ENCODE data around the gene DRG2.
A peak's percentile ranks its signal among the peaks of the same experiment; 100 is the strongest.

DRG2 gene

DNA sequence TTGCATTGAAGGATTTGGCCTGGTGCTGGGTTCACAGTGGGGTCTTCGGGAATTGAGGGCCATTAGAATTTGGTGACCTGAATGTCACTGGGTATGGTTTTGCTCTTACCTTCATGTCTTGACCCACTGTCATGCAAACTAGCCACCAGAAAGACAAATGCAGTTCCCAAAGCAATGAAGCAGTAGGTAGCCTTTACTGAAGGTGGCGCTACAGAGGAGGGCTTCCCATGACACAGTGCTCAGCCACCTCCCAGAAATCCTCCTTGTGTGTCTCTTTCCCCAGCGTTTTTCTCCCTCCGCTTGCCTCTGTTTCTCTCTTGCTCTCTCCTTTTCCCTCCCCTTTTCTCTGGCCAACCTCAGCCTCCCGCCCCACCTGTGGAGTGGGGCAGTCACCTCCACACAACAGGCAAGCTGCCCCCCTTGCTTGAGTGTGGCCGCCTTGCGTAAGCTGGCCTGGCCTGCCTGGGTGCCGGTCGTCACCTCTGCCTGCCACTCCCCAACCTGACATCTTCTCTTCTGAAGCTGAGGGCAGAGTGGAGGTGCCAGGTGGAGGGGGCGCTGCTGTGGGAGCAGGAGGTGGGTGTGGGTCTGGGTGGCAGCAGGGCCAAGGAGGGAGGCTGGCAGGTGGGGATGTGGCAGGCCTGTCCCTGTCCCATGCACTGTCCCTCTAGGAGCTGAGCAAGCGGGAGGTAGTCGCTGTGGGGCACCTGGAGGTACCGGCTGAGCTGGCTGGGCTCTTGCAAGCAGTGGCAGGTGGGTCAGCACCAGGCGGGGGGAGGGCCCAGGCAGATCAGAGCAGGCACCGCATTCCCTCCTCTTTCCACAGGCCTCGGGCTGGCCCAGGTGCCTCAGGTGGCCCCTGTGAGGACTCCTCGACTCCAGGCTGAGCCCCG lies 55.5 kb downstream of the DRG2 start:
- TF ChIP-seq JUND (IDR thresholded peaks at IDR 0.05; ENCODE audit: low read depth) = no peak
- peak in 1 of 2 experiments; percentile 52 for DNase-seq (ENCODE audit: low read depth in 1 of 2, low spot score in 1 of 2)
- in situ Hi-C loops (cut with HindIII; ENCODE audit: low pct_unique_long_range_greater_than_20kb, low sequenced_read_pairs) = no loop called here

GRCh38 chr17:18144261-18144660 lies 56.5 kb downstream of the DRG2 start:
- DNase-seq (ENCODE audit: low read depth in 1 of 2, low spot score in 1 of 2) = no peak
- in situ Hi-C loops (cut with HindIII; ENCODE audit: low pct_unique_long_range_greater_than_20kb, low sequenced_read_pairs) = no loop called here

DNA sequence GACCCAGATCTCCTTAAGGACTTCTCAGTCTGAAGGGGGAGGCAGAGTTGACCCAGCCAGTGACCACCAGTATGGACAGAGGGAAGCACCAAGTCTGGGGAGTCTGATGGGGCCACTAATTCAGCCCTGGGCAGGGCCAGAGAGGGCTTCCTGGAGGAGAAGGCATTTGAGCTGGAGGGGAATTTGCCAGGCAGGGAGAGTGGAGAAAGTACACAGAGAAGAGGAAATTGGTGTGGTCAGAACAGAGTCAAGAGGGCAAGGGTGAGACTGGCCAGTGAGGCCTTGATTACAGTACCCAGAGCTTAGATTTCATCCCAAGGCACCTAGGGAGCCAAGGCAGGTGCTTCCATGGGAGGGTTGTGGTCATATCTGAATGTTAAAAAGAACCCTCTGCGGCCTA lies 57.1 kb downstream of the DRG2 start:
- in situ Hi-C loops (cut with HindIII; ENCODE audit: low pct_unique_long_range_greater_than_20kb, low sequenced_read_pairs) = no loop called here
- no peak for DNase-seq (ENCODE audit: low read depth in 1 of 2, low spot score in 1 of 2)
- TF ChIP-seq JUND (IDR thresholded peaks at IDR 0.05; ENCODE audit: low read depth) = no peak

More at GRCh38 chr17:18144261-18144660, 56.5 kb downstream of the DRG2 start:
- TF ChIP-seq JUND (IDR thresholded peaks at IDR 0.05; ENCODE audit: low read depth) = no peak

DNA sequence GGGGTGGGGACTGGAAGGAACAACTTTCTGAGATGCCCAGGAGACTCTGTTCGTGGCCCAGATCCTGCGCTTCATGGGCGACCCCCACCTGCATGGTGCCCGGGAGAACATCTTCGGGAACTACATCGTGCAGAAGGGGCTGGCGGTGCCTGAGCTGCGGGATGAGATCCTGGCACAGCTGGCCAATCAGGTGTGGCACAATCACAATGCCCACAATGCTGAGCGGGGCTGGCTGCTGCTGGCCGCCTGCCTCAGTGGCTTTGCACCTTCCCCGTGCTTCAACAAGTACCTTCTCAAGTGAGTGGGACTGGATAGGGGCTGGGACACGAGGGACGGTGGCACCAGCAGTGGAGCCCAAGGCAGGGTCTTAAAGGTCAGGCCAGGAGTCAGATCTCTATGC lies 58.1 kb downstream of the DRG2 start:
- TF ChIP-seq JUND (IDR thresholded peaks at IDR 0.05; ENCODE audit: low read depth) = no peak
- DNase-seq (ENCODE audit: low read depth in 1 of 2, low spot score in 1 of 2) = no peak
- in situ Hi-C loops (cut with HindIII; ENCODE audit: low pct_unique_long_range_greater_than_20kb, low sequenced_read_pairs) = no loop called here

DNA sequence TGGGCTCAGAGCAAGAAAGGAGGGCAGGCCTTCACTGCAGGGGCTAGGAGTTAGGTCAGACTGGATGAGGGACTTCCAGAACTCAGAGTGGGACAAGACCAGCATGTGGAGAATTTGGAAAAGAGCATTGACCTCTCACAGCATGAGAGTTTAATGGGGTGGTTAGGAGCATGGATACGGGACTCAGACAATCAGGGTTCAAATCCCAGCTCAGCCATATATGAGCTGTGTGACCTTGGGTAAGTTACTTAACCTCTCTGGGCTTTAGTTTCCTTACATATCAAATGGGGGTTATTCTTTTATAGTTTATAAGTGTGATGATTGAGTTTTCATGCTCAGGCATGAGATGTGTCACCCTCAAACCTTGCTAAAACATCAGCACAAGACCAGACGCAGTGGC lies 58.5 kb downstream of the DRG2 start:
- in situ Hi-C loops (cut with HindIII; ENCODE audit: low pct_unique_long_range_greater_than_20kb, low sequenced_read_pairs) = no loop called here
- DNase-seq (ENCODE audit: low read depth in 1 of 2, low spot score in 1 of 2) = no peak
- TF ChIP-seq JUND (IDR thresholded peaks at IDR 0.05; ENCODE audit: low read depth) = no peak

- no peak for TF ChIP-seq JUND (IDR thresholded peaks at IDR 0.05; ENCODE audit: low read depth)
- no peak for DNase-seq (ENCODE audit: low read depth in 1 of 2, low spot score in 1 of 2)
- in situ Hi-C loops (cut with HindIII; ENCODE audit: low pct_unique_long_range_greater_than_20kb, low sequenced_read_pairs) = no loop called here
Observed at GRCh38 chr17:18146980-18147379, 59.2 kb downstream of the DRG2 start.

GRCh38 chr17:18148586-18148985 lies 60.8 kb downstream of the DRG2 start:
- TF ChIP-seq JUND (IDR thresholded peaks at IDR 0.05; ENCODE audit: low read depth) = no peak
- DNase-seq (ENCODE audit: low read depth in 1 of 2, low spot score in 1 of 2) = no peak
- in situ Hi-C loops (cut with HindIII; ENCODE audit: low pct_unique_long_range_greater_than_20kb, low sequenced_read_pairs) = no loop called here

DNA sequence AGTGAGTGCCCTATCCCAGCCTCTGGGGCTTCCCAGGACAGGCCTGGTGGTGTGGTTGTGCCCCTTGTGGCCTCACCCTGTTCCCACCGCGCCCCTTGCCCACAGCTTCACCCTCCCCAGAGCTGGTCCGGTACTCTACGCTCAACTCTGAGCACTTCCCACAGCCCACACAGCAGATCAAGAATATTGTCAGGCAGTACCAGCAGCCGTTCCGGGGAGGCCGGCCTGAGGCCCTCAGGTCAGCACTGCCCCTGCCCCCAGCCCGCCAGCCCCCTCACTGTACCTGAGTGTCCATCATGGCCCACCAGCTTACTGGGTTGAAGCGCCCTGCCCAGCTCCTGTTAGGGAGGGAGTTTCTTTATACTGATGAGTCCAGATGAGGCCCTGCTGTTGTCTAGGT lies 63.5 kb downstream of the DRG2 start:
- no peak for TF ChIP-seq JUND (IDR thresholded peaks at IDR 0.05; ENCODE audit: low read depth)
- no peak for DNase-seq (ENCODE audit: low read depth in 1 of 2, low spot score in 1 of 2)
- in situ Hi-C loops (cut with HindIII; ENCODE audit: low pct_unique_long_range_greater_than_20kb, low sequenced_read_pairs) = no loop called here

GRCh38 chr17:18155179-18155578 lies 67.4 kb downstream of the DRG2 start:
- no peak for DNase-seq (ENCODE audit: low read depth in 1 of 2, low spot score in 1 of 2)
- no peak for TF ChIP-seq JUND (IDR thresholded peaks at IDR 0.05; ENCODE audit: low read depth)
- in situ Hi-C loops (cut with HindIII; ENCODE audit: low pct_unique_long_range_greater_than_20kb, low sequenced_read_pairs) = no loop called here

GRCh38 chr17:18156171-18156975 lies 68.6 kb downstream of the DRG2 start:
- in situ Hi-C loops (cut with HindIII; ENCODE audit: low pct_unique_long_range_greater_than_20kb, low sequenced_read_pairs) = no loop called here
- no peak for TF ChIP-seq JUND (IDR thresholded peaks at IDR 0.05; ENCODE audit: low read depth)
- peak in 1 of 2 experiments; percentile 32 for DNase-seq (ENCODE audit: low read depth in 1 of 2, low spot score in 1 of 2)

- TF ChIP-seq JUND (IDR thresholded peaks at IDR 0.05; ENCODE audit: low read depth) = no peak
- in situ Hi-C loops (cut with HindIII; ENCODE audit: low pct_unique_long_range_greater_than_20kb, low sequenced_read_pairs) = no loop called here
- no peak for DNase-seq (ENCODE audit: low read depth in 1 of 2, low spot score in 1 of 2)
Observed at GRCh38 chr17:18156976-18157280, 69.2 kb downstream of the DRG2 start.

Data from T47D (cell line).